ENCODE results near the gene XPO6. TPM values are rescaled to one million over a fixed set of nuclear protein-coding genes. Genes with fewer than 3 reads are reported as not detected.
A peak's percentile ranks its signal among the peaks of the same experiment; 100 is the strongest.

The XPO6 gene
- total and polyA plus RNA-seq, 2 of the 13 experiments (the other 11 are each of a cell fraction or from before 2014, with no cell fraction given) = 109 to 129 TPM

DNA sequence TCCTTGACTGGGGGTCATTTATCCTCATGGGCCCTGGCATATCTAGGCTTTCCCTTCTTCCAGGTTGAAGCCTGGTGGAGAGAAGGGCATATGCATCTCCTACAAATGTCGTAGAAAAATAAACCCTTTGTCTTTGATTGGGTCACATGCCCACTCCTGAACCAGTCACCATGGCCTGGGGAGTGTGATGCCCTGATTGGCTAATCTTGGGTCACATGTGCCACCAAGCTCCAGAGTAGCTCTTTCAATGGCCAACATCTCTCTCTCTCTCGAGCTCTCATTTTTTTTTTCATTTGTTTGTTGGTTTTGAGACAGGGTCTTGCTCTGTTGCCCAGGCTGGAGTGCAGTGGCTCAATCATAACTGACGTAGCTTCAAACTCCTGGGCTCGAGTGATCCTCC, 5.6 kb upstream of the XPO6 start (continued):
- TF ChIP-seq, protein P1, sequence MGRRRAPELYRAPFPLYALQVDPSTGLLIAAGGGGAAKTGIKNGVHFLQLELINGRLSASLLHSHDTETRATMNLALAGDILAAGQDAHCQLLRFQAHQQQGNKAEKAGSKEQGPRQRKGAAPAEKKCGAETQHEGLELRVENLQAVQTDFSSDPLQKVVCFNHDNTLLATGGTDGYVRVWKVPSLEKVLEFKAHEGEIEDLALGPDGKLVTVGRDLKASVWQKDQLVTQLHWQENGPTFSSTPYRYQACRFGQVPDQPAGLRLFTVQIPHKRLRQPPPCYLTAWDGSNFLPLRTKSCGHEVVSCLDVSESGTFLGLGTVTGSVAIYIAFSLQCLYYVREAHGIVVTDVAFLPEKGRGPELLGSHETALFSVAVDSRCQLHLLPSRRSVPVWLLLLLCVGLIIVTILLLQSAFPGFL (CRISPR knock-in tag; IDR thresholded peaks at IDR 0.05) = no peak
- TF ChIP-seq RAD51 (IDR thresholded peaks at IDR 0.05; ENCODE audit: borderline replicate concordance) = peak; percentile 50; the same call in 1 of the 2 replicates
- TF ChIP-seq NFYC (CRISPR knock-in tag; IDR thresholded peaks at IDR 0.05) = peak; percentile 52; the same call in 1 of the 2 replicates
- peak; percentile 89 for TF ChIP-seq USF2 (IDR thresholded peaks at IDR 0.05; ENCODE audit: low read depth, low read length)
- peak; percentile 68; the same call in 1 of the 2 replicates for TF ChIP-seq USF2 (CRISPR knock-in tag; IDR thresholded peaks at IDR 0.05; ENCODE audit: borderline replicate concordance)

DNA sequence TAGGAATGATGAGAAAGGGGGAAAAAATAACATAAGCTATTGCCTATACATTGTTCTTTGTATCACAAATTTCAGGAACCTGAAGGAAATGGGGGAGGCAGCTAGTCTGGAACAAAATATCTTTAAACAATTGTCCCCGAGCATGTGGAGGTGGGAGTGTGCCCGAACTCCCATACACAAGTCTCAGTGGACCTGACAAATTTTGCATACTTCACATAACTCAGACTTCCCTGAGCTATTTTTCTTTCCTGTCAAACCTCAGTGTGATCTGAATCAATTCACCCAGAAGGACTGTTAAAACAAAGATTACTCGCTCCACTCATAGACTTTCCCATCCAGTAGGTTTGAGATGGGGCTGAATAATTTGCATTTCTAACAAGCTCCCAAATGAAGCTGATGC, 1.6 kb upstream of the XPO6 start:
- in situ Hi-C loops (cut with HindIII; ENCODE audit: extremely low pct_ligation_motif_present, low pct_unique_long_range_greater_than_20kb) = loop anchor here (10.0 kb wide), 1 partner anchor 239 kb away; no protein-coding TSS in a partner anchor
- no peaks in the 10 kb centered on the region for H3K9me3 ChIP-seq (ENCODE audit: low read length)
- no peak overlapping the region for H3K4me2 ChIP-seq (ENCODE audit: low read depth, low read length)
- H2AFZ ChIP-seq (ENCODE audit: low read length) = no peak overlapping the region
- H3K36me3 ChIP-seq (replicated peaks in 1 of 2; ENCODE audit: control insufficient read depth in 1 of 2, insufficient read depth in 2 of 2, low read length in 2 of 2) = peaks cover under 1 to 4% of the 10 kb centered on the region in 2 experiments; a peak in 3 of 5 replicates
- ATAC-seq (no peak), FAIRE-seq (no peak), DNase-seq (ENCODE audit: low spot score) (no peak)
- H3K4me3 ChIP-seq (replicated peaks in 1 of 3; ENCODE audit: insufficient read depth in 1 of 3, low read depth in 2 of 3, low read length in 3 of 3) = no peak overlapping the region
- H3K27me3 ChIP-seq (ENCODE audit: control insufficient read depth in 1 of 2, insufficient read depth in 2 of 2, low read length in 2 of 2) = no peaks in the 10 kb centered on the region
- peaks cover 31% of the 10 kb centered on the region for H3K79me2 ChIP-seq (ENCODE audit: insufficient read depth, low read length)
- ChIA-PET POLR2A (no interaction called here), CTCF (ENCODE audit: low intra/inter-chr PET ratio, low total read pairs) (no interaction called here)
- peaks cover 8% of the 10 kb centered on the region; the same call in 1 of the 2 replicates for H4K20me1 ChIP-seq (ENCODE audit: insufficient read depth, low read length)
- no peak overlapping the region for H3K27ac ChIP-seq (ENCODE audit: extremely low read length, insufficient read depth, low read length)
- 47% methylated on average over 3 of the region's 3 CpGs for WGBS (ENCODE audit: low lambda C conversion rate)
- intact Hi-C loops (cut with micrococcal nuclease; ENCODE audit: unreplicated experiment) = no loop called here
- BruUV-seq (replicated peaks) = no TSS peak
- H3K4me1 ChIP-seq (ENCODE audit: insufficient read depth, low read length) = peaks cover 32% of the 10 kb centered on the region
- no peak overlapping the region for H3K9ac ChIP-seq (ENCODE audit: insufficient read depth, low read depth, low read length)
- TF ChIP-seq HMG20A (CRISPR knock-in tag; IDR thresholded peaks at IDR 0.05; ENCODE audit: borderline replicate concordance) (no peak), MTA1 (CRISPR knock-in tag; IDR thresholded peaks at IDR 0.05; ENCODE audit: borderline replicate concordance) (no peak), KLF6 (CRISPR knock-in tag; IDR thresholded peaks at IDR 0.05) (no peak), IRX3 (CRISPR knock-in tag; IDR thresholded peaks at IDR 0.05; ENCODE audit: borderline replicate concordance, low read depth) (no peak), MTF1 (CRISPR knock-in tag; IDR thresholded peaks at IDR 0.05) (no peak), ERF (CRISPR knock-in tag; IDR thresholded peaks at IDR 0.05) (no peak), FOXM1 (CRISPR knock-in tag; IDR thresholded peaks at IDR 0.05) (no peak), SNRNP70 (IDR thresholded peaks at IDR 0.05; ENCODE audit: low read depth, low read length) (no peak), ZIK1 (CRISPR knock-in tag; IDR thresholded peaks at IDR 0.05; ENCODE audit: borderline replicate concordance, low read depth) (no peak), HBP1 (CRISPR knock-in tag; IDR thresholded peaks at IDR 0.05; ENCODE audit: low read depth) (no peak), ZNF350 (CRISPR knock-in tag; IDR thresholded peaks at IDR 0.05; ENCODE audit: borderline replicate concordance, low read depth) (no peak)
- TF ChIP-seq, protein P2, sequence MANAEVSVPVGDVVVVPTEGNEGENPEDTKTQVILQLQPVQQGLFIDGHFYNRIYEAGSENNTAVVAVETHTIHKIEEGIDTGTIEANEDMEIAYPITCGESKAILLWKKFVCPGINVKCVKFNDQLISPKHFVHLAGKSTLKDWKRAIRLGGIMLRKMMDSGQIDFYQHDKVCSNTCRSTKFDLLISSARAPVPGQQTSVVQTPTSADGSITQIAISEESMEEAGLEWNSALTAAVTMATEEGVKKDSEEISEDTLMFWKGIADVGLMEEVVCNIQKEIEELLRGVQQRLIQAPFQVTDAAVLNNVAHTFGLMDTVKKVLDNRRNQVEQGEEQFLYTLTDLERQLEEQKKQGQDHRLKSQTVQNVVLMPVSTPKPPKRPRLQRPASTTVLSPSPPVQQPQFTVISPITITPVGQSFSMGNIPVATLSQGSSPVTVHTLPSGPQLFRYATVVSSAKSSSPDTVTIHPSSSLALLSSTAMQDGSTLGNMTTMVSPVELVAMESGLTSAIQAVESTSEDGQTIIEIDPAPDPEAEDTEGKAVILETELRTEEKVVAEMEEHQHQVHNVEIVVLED (CRISPR knock-in tag; IDR thresholded peaks at IDR 0.05; ENCODE audit: borderline replicate concordance) = no peak
- TF ChIP-seq, protein P3, sequence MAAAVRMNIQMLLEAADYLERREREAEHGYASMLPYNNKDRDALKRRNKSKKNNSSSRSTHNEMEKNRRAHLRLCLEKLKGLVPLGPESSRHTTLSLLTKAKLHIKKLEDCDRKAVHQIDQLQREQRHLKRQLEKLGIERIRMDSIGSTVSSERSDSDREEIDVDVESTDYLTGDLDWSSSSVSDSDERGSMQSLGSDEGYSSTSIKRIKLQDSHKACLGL (CRISPR knock-in tag; IDR thresholded peaks at IDR 0.05) = no peak
